K562 (cell line): ENCODE measurements around the gene TFEB. TPM values are rescaled to one million over a fixed set of nuclear protein-coding genes. Genes with fewer than 3 reads are reported as not detected.

Experiments used
- ATF4 ChIP-seq: fragments of 450-650 bp; formaldehyde crosslinking; IDR thresholded peaks from 2 replicates; pipeline ENCODE4 v1.4.0; 2022; ENCODE audit warnings: mild to moderate bottlenecking, moderate library complexity
- BCOR ChIP-seq: fragments of 450-650 bp; IDR thresholded peaks from 2 replicates; pipeline ENCODE4 v1.6.1; 2016
- FOXK2 ChIP-seq, 2 experiments: fragments of 450-650 bp; IDR thresholded peaks in 1 of 2; conservative IDR thresholded peaks in 1 of 2; 2 replicates each; pipeline ENCODE4 v1.6.1; 2016; ENCODE audit warnings: low read depth in 2 of 2, mild to moderate bottlenecking in 1 of 2
- GATAD2A ChIP-seq: fragments of 450-650 bp; IDR thresholded peaks from 2 replicates; pipeline ENCODE4 v1.6.1; 2017
- GTF2B ChIP-seq: IDR thresholded peaks from 2 replicates; pipeline ENCODE4 v1.6.1; 2011; ENCODE audit not compliant: insufficient read length; ENCODE audit errors: extremely low read depth
- NFIC ChIP-seq: fragments of 450-650 bp; IDR thresholded peaks from 2 replicates; pipeline ENCODE4 v1.6.1; 2017; ENCODE audit warnings: mild to moderate bottlenecking, inconsistent platforms
- PPARD ChIP-seq: fragments of 250-450 bp; sonication (Bioruptor Pico); IDR thresholded peaks from 2 replicates; pipeline ENCODE4 v1.8.0; 2022; ENCODE audit warnings: inconsistent platforms, mild to moderate bottlenecking, moderate library complexity
- RREB1 ChIP-seq: fragments of 250-450 bp; sonication (Bioruptor Pico); IDR thresholded peaks from 2 replicates; pipeline ENCODE4 v1.4.0; 2020
- SAFB ChIP-seq: fragments of 200-400 bp; formaldehyde crosslinking; IDR thresholded peaks from 2 replicates; pipeline ENCODE4 v1.6.1; 2017; ENCODE audit warnings: low read depth, low read length, borderline replicate concordance
- SMARCE1 ChIP-seq: fragments of 450-650 bp; IDR thresholded peaks from 2 replicates; pipeline ENCODE4 v1.7.1; 2016; ENCODE audit warnings: mild to moderate bottlenecking
- SNRNP70 ChIP-seq: fragments of 200-400 bp; formaldehyde crosslinking; optimal IDR thresholded peaks from 2 replicates; pipeline ENCODE3; 2017; ENCODE audit warnings: low read depth, low read length
- SRSF3 ChIP-seq: fragments of 200-400 bp; formaldehyde crosslinking; IDR thresholded peaks from 2 replicates; pipeline ENCODE4 v1.6.1; 2016; ENCODE audit warnings: mild to moderate bottlenecking, low read length, moderate library complexity; ENCODE audit not compliant: insufficient read depth
- TAF9B ChIP-seq: fragments of 450-650 bp; IDR thresholded peaks from 2 replicates; pipeline ENCODE4 v1.6.1; 2018; ENCODE audit warnings: mild to moderate bottlenecking; ENCODE audit not compliant: partially characterized antibody
- TGIF2 ChIP-seq: sonication (generic); formaldehyde crosslinking; IDR thresholded peaks from 2 replicates; pipeline ENCODE4 v1.8.1; 2022; ENCODE audit warnings: mild to moderate bottlenecking, missing genetic modification reagents, moderate library complexity
- U2AF2 ChIP-seq: fragments of 200-400 bp; formaldehyde crosslinking; optimal IDR thresholded peaks from 2 replicates; pipeline ENCODE3; 2017; ENCODE audit warnings: low read depth, mild to moderate bottlenecking, low read length
- WHSC1 ChIP-seq: IDR thresholded peaks from one replicate; pipeline ENCODE4 v1.6.1; 2012; ENCODE audit warnings: low read length, control low read depth, inconsistent platforms
- ZC3H4 ChIP-seq: sonication (generic); formaldehyde crosslinking; IDR thresholded peaks from 2 replicates; pipeline ENCODE4 v1.9.0; 2021; ENCODE audit warnings: missing genetic modification reagents, borderline replicate concordance
- ZFX ChIP-seq: sonication (generic); formaldehyde crosslinking; IDR thresholded peaks from 2 replicates; pipeline ENCODE4 v1.8.0; 2022; ENCODE audit warnings: mild to moderate bottlenecking, missing genetic modification reagents, moderate library complexity
- polyA plus RNA-seq, 8 experiments: library from polyadenylated mRNA; depleted of rRNA in 4 of 8; stranded (reverse) in 5 of 8; unstranded in 3 of 8; fragments of >200 nt; fragmentation: Nextera tagmentation in 2 of 8; fragmentation: Illumina TruSeq in 1 of 8; extraction: Ambion mirVana in 2 of 8; extraction: Trizol in 1 of 8; gene quantifications; 2 replicates each; pipeline versions ENCODE4 v1.2.1 to v1.2.3, GENCODE V29; 2011 to 2014; ENCODE audit warnings: inconsistent platforms in 1 of 8, missing spikeins in 1 of 8
- total RNA-seq, 7 experiments: library from RNA; depleted of rRNA in 6 of 7; stranded (reverse); fragments of >200 nt in 6 of 7; fragmentation: Illumina TruSeq in 2 of 7; extraction: Trizol in 2 of 7; gene quantifications; 2 replicates each; pipeline versions ENCODE4 v1.2.1 to v1.2.3, GENCODE V29; 2011 to 2021; ENCODE audit warnings: low replicate concordance in 1 of 7

The TFEB gene
- total and polyA plus RNA-seq, 9 of the 15 experiments (the other 6 are each of a cell fraction or from before 2014, with no cell fraction given), result 0.04 to 4.7 (median 2.0) TPM

GRCh38 chr6:41734666-41735426, 562 bp downstream of the TFEB start (continued):
- peak; percentile 48; the same call in 1 of the 2 replicates for TF ChIP-seq ZFX (CRISPR knock-in tag)
- TF ChIP-seq U2AF2, result no peak
- TF ChIP-seq PPARD (CRISPR knock-in tag), result no peak
- no peak for TF ChIP-seq TAF9B
- no peak for TF ChIP-seq SRSF3
- TF ChIP-seq ZC3H4 (CRISPR knock-in tag), result 0 out of 2 replicates have a peak, but pooled peaks have one; percentile 80
- peak; percentile 47; the same call in 1 of the 2 replicates for TF ChIP-seq NFIC
- no peak for TF ChIP-seq WHSC1
- 0 out of 2 replicates have a peak, but pooled peaks have one; percentile 20 for TF ChIP-seq RREB1 (CRISPR knock-in tag)
- peak; percentile 28; the same call in 1 of the 2 replicates for TF ChIP-seq SAFB
- TF ChIP-seq GATAD2A, result no peak
- no peak for TF ChIP-seq FOXK2 (conservative IDR thresholded peaks at IDR 0.05 in 1 of 2, IDR thresholded peaks at IDR 0.05 in 1 of 2; ENCODE audit: low read depth in 2 of 2)
- TF ChIP-seq SMARCE1, result no peak
- no peak for TF ChIP-seq BCOR
- no peak for TF ChIP-seq SNRNP70
- TF ChIP-seq GTF2B, result no peak
- no peak for TF ChIP-seq ATF4 (CRISPR knock-in tag)
- no peak for TF ChIP-seq TGIF2 (CRISPR knock-in tag)
